Measurements from ENCODE around the gene FOCAD.

Gene FOCAD

DNA sequence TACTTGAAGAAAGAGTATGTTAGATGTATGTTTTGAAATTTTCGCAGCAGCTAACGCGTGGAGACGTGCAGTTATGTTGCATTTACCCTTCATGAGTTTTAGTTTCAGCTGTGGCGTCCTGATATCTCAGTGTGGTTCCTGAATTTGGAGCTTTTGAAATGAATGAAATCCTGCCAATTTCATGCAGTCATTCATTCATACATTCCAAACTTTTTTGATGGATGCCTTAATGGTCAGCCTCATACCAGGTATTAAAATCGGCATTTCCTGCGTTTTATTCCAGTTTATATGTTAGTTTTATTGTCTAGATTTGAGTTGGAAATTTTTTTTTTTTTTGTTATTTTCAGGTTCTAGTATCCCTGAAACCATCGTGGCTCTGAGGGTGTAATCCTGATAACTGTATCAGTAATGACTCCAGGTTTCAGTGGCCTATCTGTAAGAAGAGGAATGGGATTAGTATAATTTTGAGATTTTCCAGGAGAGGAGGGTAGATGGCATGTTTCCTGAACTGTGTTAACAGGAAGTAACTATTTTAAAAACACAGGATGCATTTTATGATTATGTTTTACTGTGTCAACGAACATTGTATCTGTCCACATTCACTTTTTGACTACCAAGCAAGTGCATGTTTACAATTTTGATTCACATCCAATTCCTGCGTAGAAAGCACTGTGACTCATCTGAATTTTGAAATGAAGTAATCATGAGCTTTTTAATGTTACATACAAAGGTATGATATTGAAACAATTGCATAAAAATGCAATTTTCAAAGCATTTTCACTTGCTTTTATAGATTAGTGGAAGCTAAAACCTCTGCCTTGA, 1.0 kb downstream of the FOCAD start:
- DNase-seq = no peak

DNA sequence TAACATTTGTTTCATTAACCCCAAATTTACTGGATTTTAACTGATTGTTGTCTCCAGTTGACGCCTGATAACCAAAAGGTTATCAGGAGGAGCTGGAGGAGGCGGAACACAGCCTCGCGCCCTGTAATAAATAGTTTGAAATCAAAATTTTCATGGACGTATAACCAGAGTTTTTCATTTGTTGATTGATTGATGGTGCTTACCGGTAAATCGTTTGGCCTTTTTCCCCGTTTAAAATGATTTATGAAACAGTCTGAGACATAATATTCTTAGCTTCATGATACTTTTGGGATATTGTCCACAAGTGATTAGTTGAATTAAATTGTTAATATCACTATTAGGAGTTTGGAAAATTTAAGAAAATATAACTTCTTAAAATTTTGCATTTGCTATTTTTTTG, 1.7 kb downstream of the FOCAD start:
- no peak for DNase-seq

DNA sequence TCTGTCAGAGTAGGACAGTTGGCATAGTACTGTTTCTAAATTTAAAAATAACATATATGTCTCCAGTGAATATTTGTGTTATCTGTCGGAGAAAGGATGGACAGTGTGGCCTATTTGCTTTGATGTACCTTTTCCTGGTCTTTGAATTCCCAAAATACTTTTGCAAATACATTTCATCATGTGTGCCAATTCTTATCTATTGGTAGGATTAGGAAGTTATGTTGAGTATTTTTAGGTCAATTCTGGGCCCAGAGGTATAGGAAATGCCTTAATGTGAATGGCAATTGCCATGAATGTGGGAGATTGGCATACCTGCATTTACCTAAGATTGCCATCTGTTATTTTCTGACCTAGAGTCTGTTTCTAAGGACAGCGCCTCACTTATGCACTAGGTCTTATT, 5.8 kb downstream of the FOCAD start:
- DNase-seq = no peak

DNA sequence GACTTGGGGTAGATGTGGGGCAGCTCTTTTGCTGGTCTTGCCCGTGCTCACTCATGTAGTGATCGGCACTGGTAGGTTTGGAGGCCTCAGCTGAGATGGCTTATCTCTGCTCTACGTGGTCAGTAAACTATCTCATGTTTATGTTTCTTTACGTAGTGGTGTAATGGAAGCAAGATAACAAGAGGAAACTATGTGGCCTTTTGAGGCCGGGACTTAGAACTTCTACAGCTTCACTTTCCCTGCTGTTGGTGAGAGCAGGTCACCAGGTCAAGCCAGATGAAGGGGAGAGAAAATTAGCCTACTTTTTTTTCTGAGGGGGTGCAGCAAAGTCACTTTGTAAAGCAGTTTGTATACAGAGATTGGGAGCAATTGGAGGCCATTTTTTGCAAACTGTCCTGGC, 8.5 kb downstream of the FOCAD start:
- no peak for DNase-seq

DNA sequence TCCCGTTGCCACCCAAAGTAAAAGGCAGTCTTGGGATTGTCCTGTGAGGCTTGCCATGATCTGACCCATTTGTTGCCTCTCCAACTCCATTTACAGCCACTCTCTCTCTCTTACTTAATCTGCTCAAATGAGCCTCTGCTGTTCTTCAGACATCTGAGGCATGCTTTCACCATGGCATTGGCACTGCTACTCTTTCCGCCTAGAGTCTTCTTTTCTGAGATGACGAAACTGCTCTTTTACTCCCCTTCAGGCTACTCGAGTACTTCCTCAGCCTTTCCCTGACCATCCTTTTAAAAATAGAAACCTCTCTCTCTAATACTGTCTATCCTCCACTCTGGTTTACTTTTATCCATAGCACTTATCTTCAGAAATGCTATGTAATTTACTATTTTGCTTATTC, 9.0 kb downstream of the FOCAD start:
- DNase-seq = no peak

DNA sequence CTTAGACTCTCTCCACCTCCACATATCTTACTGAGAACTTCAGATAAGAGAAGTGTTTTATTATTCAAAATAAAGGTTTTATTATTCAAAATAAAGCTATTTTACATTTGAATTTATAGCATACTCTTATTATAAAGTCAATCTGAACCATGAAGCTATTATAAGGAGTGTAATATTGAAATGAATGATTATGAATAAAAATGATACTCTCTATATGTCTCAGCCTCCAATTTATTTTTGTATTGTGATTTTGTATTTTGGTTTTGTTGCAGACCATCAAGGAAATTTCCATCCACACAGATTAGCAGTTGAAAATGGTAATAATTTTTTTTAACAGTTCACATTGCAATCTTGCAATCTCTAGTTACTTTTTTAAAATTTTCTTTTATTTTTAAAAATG, 10.2 kb downstream of the FOCAD start:
- no peak for DNase-seq

DNA sequence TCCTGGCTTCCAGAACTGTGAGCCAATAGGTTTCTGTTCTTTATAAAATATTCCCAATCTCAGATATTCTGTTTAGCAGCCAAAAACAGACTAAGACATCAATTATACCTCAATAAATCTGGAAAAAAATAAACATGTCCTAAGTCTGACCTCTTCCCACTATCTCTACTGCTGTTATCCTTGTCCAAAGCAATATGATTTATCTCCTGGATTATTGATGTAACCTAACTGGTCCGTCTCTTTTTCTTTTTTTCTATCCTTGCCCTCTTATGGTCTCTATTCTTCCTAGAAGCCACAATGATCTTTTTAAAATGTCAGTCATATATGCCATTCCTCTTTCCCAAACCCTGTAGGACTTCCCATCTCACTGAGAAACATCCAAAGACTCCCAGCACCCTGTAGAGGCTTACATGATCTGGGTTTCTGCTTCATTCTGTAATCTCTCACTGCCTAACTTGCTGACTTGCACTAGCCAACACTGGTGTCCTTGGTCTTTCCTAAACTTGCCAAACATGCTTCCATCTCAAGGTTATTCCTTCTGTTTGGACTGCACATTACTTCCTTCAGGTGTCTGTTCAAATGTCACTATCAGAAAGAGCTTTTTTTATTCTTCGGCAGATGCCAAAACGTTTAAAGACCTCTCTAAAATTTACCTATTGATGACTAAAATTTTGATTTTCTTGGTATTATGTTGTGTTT, 13.1 kb downstream of the FOCAD start:
- no peak for DNase-seq

DNA sequence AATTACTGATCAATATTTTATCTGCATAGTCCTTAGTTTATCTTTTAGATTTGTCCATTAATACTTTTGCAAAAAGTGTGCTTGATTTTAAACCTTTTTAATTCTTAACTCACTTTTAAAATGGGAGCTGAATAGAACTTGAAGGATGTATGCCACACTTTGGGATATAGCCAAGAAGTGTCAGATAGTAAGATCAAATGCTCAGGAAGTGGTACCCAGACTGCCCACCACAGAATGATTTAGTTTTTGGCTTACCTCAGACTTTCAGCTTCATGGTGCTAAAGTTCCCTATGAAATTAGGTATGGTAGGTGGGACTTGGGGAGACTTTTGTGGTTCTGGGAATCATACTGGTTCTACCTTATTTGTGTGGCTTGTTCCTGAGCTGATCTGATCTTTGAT, 14.7 kb downstream of the FOCAD start:
- DNase-seq = no peak

DNA sequence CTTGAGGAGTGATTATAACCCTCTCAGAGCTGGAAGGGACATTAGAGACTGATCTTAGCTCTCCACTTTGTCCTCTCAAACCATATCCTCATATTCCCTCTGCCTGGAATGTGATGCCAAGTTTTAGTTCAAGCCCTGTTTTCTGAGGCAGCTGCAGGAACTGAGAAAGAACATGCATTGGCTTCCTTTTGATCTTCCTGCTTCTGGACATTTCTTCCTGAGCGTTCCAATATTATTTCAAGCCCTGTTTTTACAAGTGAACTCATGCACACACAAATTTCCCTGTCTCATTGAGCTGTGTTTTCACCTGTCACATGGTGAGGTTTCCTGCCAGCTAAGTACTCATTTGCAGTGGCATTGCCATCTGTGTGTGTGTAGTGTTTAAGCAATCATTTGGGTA, 17.0 kb downstream of the FOCAD start:
- no peak for DNase-seq

DNA sequence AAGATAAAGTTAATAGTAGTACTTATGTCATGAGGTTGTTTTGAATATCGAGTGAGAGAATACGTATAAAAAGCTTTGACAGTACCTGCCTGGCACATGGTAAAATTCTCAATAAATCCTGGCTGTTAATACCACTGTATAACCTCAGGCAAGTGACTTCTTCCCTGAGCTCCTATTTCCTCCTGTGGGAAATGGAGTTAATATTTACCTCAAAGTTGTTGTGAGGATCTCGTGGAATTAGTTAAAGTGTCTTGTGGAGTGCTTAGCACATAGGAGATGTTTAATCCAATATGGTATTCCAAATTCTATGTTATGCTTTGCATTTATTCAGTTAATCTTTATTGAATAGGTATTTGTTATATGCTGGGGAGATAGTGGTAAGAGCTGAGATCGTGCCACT, 18.5 kb downstream of the FOCAD start:
- no peak for DNase-seq

DNA sequence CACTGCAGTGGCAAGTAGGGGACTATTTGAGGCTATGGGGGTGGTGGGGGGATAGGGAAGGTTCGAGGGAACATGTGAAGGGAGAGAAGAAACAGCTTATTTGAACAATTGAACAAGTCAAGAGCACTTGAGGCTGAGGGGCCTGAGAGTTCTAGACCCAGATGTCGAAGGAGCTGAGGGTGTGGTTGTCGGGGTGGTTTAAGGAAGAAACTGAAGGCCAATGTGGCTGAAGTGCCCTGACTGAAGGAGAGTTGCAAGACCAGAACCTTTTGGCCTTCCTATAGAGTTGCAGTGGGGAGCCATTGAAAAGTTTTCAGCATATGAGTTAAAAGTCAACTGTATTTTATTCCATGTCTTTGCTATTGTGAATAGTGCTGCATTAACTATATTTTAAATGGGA, 19.1 kb downstream of the FOCAD start:
- no peak for DNase-seq

DNA sequence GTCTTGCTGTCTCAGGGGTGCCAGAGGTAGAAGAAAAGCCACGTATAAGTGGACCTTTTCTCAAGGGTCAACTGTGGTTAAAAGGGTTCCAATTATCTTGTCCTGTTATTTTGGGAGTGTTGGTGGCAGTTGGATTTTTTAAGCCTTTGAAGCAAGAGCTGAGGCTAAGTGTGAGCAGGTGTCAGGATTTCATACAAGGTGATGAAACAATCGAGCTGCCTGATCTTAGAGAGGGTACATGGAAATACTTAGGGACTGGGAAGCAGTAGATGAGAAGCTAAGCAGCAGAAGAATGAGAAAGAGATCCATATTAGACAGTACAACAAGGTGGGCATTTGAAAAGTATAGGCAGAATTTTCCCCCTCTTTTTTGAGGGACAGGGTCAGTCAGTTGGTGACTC, 23.6 kb downstream of the FOCAD start:
- DNase-seq = no peak

DNA sequence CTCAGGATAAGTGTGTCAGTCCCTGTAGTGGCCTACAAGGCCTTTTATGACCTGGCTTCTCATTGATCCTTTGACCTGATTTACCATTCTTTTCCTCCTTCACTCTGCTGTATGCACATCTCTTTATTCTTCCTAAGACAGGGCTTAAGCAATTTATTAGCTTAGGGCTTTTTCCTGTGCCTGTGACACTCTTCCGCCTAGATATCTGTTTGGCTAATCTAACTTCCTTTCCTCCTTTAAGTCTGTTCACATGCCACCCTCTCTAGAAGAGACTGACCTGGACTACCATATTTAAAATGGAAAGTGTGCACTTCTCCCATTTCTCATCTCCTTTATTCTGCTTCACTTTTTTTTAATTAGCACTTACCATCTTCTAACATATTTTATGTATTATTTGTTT, 29.1 kb downstream of the FOCAD start:
- no peak for DNase-seq

DNA sequence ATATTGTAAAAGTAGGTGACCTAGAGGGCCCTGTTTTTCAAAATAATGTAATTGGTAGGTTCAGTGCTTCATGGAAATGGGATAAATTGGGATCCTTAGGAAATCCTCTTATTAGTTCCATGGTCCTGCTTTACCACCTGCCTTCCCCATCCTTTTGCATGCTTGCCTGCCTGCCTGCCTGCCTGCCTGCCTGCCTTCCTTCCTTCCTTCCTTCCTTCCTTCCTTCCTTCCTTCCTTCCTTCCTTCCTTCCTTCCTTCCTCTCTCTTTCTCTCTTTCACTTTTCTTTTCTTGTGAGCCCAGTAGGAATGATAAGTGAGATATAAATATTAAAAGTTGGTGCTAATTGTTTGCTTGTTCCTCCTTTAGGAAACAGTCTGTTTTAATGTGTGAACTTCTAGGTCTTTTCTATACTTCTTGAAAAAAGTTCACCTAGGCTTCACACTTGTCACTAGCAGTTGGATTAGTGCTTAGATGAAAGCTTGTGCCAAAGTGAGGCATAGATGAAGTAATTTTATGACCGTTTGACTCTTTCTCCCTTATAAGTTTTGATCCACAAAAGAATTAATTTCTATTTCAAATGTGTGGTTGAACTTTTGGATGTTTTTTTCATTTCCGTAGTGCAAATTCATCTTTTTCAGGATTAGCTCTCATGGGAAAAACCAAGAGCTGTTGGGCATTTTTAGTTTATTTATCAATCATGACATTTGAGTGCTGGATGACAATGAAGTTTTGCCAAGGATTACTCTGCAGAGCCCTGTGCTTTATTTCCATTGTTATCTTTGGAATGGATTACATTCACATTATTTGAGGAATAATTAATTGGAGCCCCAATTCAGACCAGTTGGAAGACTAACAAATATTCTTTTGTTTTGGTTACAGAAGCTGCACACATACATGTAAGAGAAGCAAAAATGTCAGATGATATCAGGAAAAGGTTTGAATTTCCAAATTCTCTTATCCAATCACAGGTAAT, 30.7 kb downstream of the FOCAD start:
- no peak for DNase-seq

DNA sequence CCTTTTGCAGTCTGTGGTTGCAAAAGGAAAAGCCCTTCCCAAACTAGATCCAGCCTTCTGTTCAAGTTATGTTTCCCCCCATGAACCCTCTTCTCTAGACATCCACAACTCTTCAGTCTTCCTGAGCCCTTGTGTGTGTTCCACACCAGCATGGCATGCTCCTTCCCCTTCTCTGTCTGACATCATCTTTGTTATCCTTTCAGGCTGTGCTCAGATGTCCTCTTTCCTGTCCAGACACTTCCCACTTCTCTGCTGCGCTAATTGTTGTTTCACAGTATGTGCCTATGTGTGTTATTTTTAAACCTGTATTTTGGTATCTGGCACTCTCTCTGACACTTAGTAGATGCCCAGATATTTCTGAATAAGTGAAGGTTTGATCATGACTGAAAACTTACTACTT, 38.2 kb downstream of the FOCAD start:
- DNase-seq = no peak

DNA sequence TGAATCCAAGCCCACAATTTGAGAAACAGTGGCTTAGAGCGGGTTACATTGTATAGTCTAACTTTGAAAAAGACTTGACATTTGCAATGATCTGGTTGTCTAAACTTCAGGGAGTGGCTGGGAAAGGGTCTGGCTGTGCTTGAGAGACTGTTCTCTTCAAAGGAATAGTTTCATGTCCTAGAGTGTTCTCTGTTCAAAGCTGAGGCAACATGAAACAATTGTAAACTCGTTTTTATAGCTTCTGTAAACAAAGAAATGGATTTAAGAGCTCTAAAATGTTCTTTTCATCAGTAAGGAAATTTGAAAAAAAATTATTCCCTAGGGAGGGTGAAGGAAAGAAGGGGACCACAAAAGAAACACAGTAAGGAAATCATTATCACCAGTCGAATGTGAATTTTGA, 41.6 kb downstream of the FOCAD start:
- DNase-seq = no peak

DNA sequence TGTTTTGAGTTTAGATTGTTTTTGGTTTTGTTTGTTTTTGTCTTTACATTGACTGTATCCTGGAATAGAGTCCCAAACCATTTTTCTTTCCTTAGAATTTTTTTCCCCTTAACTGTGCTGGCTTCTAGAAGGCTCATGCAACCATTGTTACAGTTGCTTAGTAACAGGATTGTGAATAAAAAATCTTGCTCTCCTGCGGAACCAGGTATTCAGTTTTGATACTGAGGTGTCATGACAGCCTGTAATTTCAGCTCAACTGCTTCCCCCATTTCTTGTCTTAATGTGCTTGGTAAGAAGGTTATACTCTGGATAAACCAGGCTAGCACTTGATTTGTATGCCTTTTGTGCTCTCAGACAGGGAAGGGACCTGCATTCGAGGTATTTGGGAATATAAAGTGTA, 42.1 kb downstream of the FOCAD start:
- DNase-seq = no peak

DNA sequence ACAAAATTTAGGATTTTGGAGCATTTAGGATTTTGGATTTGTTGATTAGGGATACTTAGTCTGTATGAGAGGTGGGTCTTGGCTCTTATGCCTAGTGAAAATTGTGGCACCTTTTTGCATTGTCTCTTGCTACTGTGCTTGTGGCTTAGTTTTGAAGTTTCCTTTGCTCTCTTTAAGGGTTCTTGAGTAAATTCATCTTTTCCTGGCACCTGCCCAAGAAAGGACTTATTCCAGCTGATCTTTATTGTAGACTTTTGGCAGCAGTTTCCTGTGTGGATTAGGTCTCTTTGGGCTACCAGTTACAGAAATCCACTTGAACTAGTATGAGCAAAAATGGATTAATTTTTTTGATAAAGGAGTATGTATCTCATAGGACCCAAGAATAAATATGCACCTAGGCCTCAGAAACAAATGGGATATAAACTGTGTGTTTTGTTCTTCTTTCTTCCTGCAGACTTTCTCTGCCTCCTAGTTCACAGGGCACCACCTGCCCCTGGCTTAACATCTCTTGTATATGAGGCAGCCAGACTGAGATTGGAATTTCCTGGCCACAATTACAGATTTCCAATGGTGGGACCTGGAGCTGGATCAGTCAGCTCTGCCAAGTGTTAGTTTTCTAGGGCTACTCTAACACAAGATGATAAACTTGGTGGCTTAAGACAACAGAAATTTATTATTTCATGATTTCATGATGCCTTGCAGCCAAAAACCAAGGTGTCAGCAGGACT, 44.6 kb downstream of the FOCAD start:
- DNase-seq = no peak

DNA sequence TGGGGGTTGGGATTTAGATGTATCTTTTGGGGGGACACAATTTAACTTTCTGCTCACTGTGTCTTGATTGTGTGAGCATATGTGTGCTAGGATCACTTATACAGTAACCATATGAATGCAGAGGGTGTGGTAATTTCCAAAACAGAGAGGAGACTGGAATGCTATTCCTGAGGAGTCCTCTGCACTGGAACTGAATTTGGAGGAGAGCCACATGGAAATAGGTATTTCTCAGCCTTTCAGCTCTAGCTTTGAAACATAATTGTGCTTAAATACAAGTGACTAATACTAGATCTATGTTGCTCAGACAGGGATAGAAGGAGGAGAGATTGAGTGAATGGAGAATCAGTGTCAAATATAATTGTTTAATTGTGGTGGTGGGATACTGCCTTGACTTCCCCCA, 45.5 kb downstream of the FOCAD start:
- no peak for DNase-seq

DNA sequence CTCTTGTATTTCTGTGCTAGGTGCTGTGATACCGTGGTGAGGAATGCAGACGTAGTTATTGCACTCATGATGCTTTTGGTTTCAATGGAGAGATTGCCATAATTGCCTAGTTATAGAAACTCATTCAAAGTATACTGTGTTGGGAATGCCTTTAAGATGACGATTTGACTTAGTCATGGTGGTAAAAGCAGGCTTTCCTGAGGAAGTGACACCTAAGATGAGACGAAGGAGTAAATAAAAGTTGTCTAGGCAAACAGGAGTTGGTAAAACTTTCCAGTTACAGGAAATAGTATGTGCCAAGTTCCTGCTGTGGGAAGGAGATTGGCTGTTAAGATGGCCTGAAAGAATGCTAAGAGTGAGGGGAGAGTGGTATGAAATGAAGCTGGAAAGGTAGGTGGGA, 48.1 kb downstream of the FOCAD start:
- DNase-seq = no peak

DNA sequence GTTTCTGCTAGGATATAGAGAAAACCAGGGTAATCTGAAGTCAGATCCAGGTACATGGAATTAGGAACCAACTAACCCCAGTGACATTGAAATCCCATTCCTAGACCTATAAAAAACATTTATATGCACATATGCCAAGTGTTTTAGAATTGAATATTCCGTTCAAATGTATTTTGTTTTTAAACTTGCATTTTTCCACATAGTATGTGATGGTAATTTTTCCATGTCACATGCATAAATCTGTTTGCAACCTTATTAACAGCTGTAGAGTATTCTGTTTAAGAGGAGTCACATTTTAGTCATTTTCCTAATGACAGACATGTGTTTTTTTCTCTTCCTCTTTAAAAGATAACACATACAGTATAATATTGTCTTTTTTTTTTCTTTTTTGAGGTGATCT, 50.2 kb downstream of the FOCAD start:
- no peak for DNase-seq

DNA sequence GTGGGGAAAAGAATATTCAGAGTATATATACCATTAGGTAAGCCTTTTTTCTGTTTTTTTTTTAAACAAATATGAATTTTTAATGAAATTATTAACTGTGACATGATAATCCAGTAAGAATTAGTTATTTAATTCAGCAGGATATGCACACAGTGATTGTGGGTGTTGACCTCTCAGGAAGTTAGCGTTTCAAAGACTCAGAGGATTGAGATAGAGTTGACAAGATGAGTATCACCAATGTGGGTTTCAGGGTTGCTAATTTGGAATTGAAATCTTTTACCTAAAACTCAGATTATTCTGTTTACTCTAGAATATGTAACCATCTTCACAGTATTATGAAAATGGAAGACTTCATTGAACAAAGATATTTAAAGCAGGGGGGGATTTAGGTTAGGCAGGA, 56.2 kb downstream of the FOCAD start:
- no peak for DNase-seq

Measured in stimulated activated CD4-positive, alpha-beta T cell treated with anti-CD3 and anti-CD28 coated beads, Interleukin-15, amount 100 ng/mL, for 24 hours (primary cell).